Endothelial cell of umbilical vein (primary cell): ENCODE data around the gene CEACAM6. TPM values are rescaled to one million over a fixed set of nuclear protein-coding genes. Genes with fewer than 3 reads are reported as not detected.

ENCODE experiments used
- BruUV-seq: library from RNA; stranded (reverse); fragments of 400-500 nt; replicated peaks from 2 replicates; lab custom pipeline; 2021; lab: Mats Ljungman, UMichigan
- CTCF ChIA-PET: fragments of 300-600, 350-600 bp; sonication (Branson Sonifier 250); formaldehyde crosslinking; loops from one replicate; lab custom pipeline; 2021; ENCODE audit warnings: antibody characterized with exemption, inconsistent platforms; lab: Charles Lee
- POLR2A ChIA-PET: fragments of 300-600, 350-600 bp; sonication (Branson Sonifier 250); formaldehyde crosslinking; loops from one replicate; lab custom pipeline; 2021; ENCODE audit warnings: antibody characterized with exemption, inconsistent platforms; lab: Charles Lee
- DNase-seq: peaks from one replicate; pipeline ENCODE4 v3.0.0-alpha.2; 2011; ENCODE audit warnings: low read depth, low spot score
- FAIRE-seq: peaks from 2 replicates; lab custom pipeline; 2011; peaks lifted over from hg19 to GRCh38; lab: Jason Lieb, UNC
- H2AFZ ChIP-seq: 2 replicates; pipeline ENCODE4 v1.6.0; 2012; ENCODE audit warnings: low read depth, low read length, control low read depth, inconsistent platforms
- H3K27ac ChIP-seq: 2 replicates; pipeline ENCODE4 v1.5.1; 2011; ENCODE audit warnings: low read depth, mild to moderate bottlenecking, control low read depth, low read length, moderate library complexity; ENCODE audit not compliant: insufficient read depth
- H3K27me3 ChIP-seq, 2 experiments: 2 replicates each; pipeline versions ENCODE4 v1.6.0 to v1.6.1; 2011; ENCODE audit warnings: low read length in 2 of 2, mixed read lengths in 1 of 2; ENCODE audit not compliant: control insufficient read depth in 2 of 2, insufficient read depth in 2 of 2
- H3K36me3 ChIP-seq, 2 experiments: 2 replicates in 1 of 2; 3 replicates in 1 of 2; pipeline ENCODE4 v1.5.1; 2011; ENCODE audit warnings: low read length in 2 of 2, mild to moderate bottlenecking in 1 of 2, moderate library complexity in 1 of 2; ENCODE audit not compliant: control insufficient read depth in 2 of 2, insufficient read depth in 2 of 2; ENCODE audit errors: extremely low read depth in 1 of 2
- H3K4me1 ChIP-seq: 3 replicates; pipeline ENCODE4 v1.5.1; 2011; ENCODE audit warnings: mild to moderate bottlenecking, low read length; ENCODE audit not compliant: control insufficient read depth, insufficient read depth; ENCODE audit errors: extremely low read depth
- H3K4me2 ChIP-seq: 2 replicates; pipeline ENCODE4 v1.6.1; 2011; ENCODE audit warnings: low read length, control low read depth, mixed read lengths; ENCODE audit not compliant: insufficient read depth
- H3K4me3 ChIP-seq, 3 experiments: fragments of 200-600 bp in 1 of 3; sonication (generic), shearing (Covaris generic) in 1 of 3; replicated peaks in 1 of 3; 2 replicates each; pipeline ENCODE4 v1.5.1; 2011 to 2016; ENCODE audit warnings: control low read depth in 3 of 3, low read length in 3 of 3, mild to moderate bottlenecking in 2 of 3, inconsistent platforms in 1 of 3, low read depth in 1 of 3, moderate library complexity in 1 of 3; ENCODE audit not compliant: insufficient read depth in 1 of 3
- H3K79me2 ChIP-seq: 2 replicates; pipeline ENCODE4 v1.6.0; 2012; ENCODE audit warnings: low read length, inconsistent platforms; ENCODE audit not compliant: control insufficient read depth, insufficient read depth
- H3K9ac ChIP-seq: replicated peaks from 2 replicates; pipeline ENCODE3; 2011; ENCODE audit warnings: low read length, control low read depth; ENCODE audit not compliant: insufficient read depth; ENCODE audit errors: extremely low read depth
- H3K9me1 ChIP-seq: replicated peaks from 3 replicates; pipeline ENCODE4 v1.6.0; 2011; ENCODE audit warnings: mild to moderate bottlenecking, low read length; ENCODE audit not compliant: control insufficient read depth, insufficient read depth; ENCODE audit errors: extremely low read depth
- H3K9me3 ChIP-seq: replicated peaks from 2 replicates; pipeline ENCODE4 v1.5.1; 2012; ENCODE audit warnings: low read length, inconsistent platforms; ENCODE audit not compliant: control insufficient read depth, insufficient read depth
- H4K20me1 ChIP-seq: replicated peaks from 2 replicates; pipeline ENCODE3; 2011; ENCODE audit warnings: mild to moderate bottlenecking, low read length; ENCODE audit not compliant: control insufficient read depth, insufficient read depth; ENCODE audit errors: extremely low read depth
- CTCF ChIP-seq, 2 donors: IDR thresholded peaks; 1 replicate in 1 of 2; 2 replicates in 1 of 2; pipeline ENCODE4 v1.5.1; 2011; ENCODE audit warnings: low read length in 2 of 2, mild to moderate bottlenecking in 2 of 2, moderate library complexity in 2 of 2, control low read depth in 1 of 2, inconsistent platforms in 1 of 2, low read depth in 1 of 2; ENCODE audit not compliant: insufficient read depth in 1 of 2; ENCODE audit errors: extremely low read depth in 1 of 2
- EZH2 ChIP-seq: IDR thresholded peaks from 2 replicates; pipeline ENCODE4 v1.6.1; 2012; ENCODE audit warnings: borderline replicate concordance, low read depth, mild to moderate bottlenecking, moderate library complexity, low read length, inconsistent platforms; ENCODE audit not compliant: severe bottlenecking
- FOS ChIP-seq: IDR thresholded peaks from 2 replicates; pipeline ENCODE4 v1.6.1; 2011; ENCODE audit warnings: mild to moderate bottlenecking, low read length, moderate library complexity, borderline replicate concordance; ENCODE audit not compliant: insufficient read depth
- GATA2 ChIP-seq: IDR thresholded peaks from 2 replicates; pipeline ENCODE4 v1.7.0; 2011; ENCODE audit warnings: low read depth, mild to moderate bottlenecking, moderate library complexity, mixed read lengths, low read length; ENCODE audit not compliant: insufficient read length, insufficient read depth
- JUN ChIP-seq: IDR thresholded peaks from 2 replicates; pipeline ENCODE4 v1.6.1; 2011; ENCODE audit warnings: borderline replicate concordance, low read depth; ENCODE audit not compliant: insufficient read length, insufficient read depth
- MYC ChIP-seq: IDR thresholded peaks from one replicate; pipeline ENCODE4 v1.6.1; 2011; ENCODE audit warnings: mild to moderate bottlenecking, low read depth, low read length
- POLR2A ChIP-seq: IDR thresholded peaks from 2 replicates; pipeline ENCODE4 v1.6.1; 2012; ENCODE audit warnings: low read depth, mild to moderate bottlenecking, control low read depth, low read length
- POLR2AphosphoS5 ChIP-seq: IDR thresholded peaks from 2 replicates; pipeline ENCODE4 v1.6.1; 2012; ENCODE audit warnings: low read depth, mild to moderate bottlenecking, control low read depth, low read length, moderate library complexity; ENCODE audit not compliant: insufficient read depth
- dilution Hi-C: fragments of 300-500 bp; cut with MboI; formaldehyde crosslinking; loops from one replicate; pipeline ENCODE4 v1.15.0; 2019; ENCODE audit warnings: low sequenced_read_pairs; ENCODE audit not compliant: extremely low pct_ligation_motif_present
- intact Hi-C: fragments of 100-400 bp; cut with micrococcal nuclease; formaldehyde crosslinking; loops from one replicate; pipeline ENCODE4 v1.10.0; 2022
- polyA plus RNA-seq, 4 experiments: library from polyadenylated mRNA; depleted of rRNA in 3 of 4; stranded (reverse) in 3 of 4; unstranded in 1 of 4; fragments of >200 nt; gene quantifications; 2 replicates each; pipeline versions ENCODE4 v1.2.1 to v1.2.3, GENCODE V29; 2011 to 2012; ENCODE audit warnings: missing spikeins in 1 of 4
- total RNA-seq: library from RNA; stranded (reverse); gene quantifications from 2 replicates; pipeline ENCODE4 v1.2.3, GENCODE V29; 2021
- TF ChIP-seq, protein P1 (sequence below): IDR thresholded peaks from 2 replicates; pipeline ENCODE4 v1.6.1; 2011; ENCODE audit not compliant: insufficient read depth, insufficient read length

CEACAM6 gene
- total and polyA plus RNA-seq, 2 donors (not counting 3 experiments of a cell fraction or from before 2014, with no cell fraction given) = not detected

- Histone ChIP-seq H3K9me3 (no peaks in the 10 kb centered on the region), H3K36me3 (no peaks in the 10 kb centered on the region), H3K4me2 (no peak overlapping the region), H3K9ac (no peak overlapping the region), H2AFZ (no peak overlapping the region), H3K79me2 (no peaks in the 10 kb centered on the region), H3K9me1 (no peaks in the 10 kb centered on the region), H3K4me1 (no peaks in the 10 kb centered on the region), H3K27me3 (no peaks in the 10 kb centered on the region), H3K4me3 (no peak overlapping the region), H3K27ac (no peak overlapping the region), H4K20me1 (no peaks in the 10 kb centered on the region)
- intact Hi-C loops (no loop called here), dilution Hi-C loops (no loop called here)
- TF ChIP-seq EZH2 (no peak), CTCF (IDR thresholded peaks at IDR 0.05; ENCODE audit: extremely low read depth in 1 of 2, insufficient read depth in 1 of 2, low read depth in 1 of 2, low read length in 2 of 2) (no peak), POLR2A (no peak), FOS (no peak), GATA2 (no peak), JUN (no peak), POLR2AphosphoS5 (no peak), MYC (no peak)
- TF ChIP-seq, protein P1, sequence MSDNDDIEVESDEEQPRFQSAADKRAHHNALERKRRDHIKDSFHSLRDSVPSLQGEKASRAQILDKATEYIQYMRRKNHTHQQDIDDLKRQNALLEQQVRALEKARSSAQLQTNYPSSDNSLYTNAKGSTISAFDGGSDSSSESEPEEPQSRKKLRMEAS = no peak
- POLR2A ChIA-PET = no interaction called here
- CTCF ChIA-PET = interaction anchor here (1.2 kb wide), 1 partner anchor 22 kb away, joined by 3 read pairs; no protein-coding TSS in a partner anchor
- FAIRE-seq = no peak
- DNase-seq = no peak
- no TSS peak for BruUV-seq
These were observed 51.8 kb downstream of the CEACAM6 start for GRCh38 chr19:41807176-41807575.
